HG03439 (cell line): Measurements from ENCODE around the gene PRPF6.

Source experiments
- ATAC-seq: cut with Tn5 transposase; IDR thresholded peaks from one replicate; pipeline ENCODE4 v1.9.1; 2021; ENCODE audit warnings: mild to moderate bottlenecking, moderate library complexity; ENCODE audit not compliant: unreplicated experiment

The PRPF6 gene

GRCh38 chr20:64057628-64058498 lies 76.9 kb downstream of the PRPF6 start:
- no peak for ATAC-seq

- no peak for ATAC-seq
Measured at GRCh38 chr20:64058536-64058935, 77.6 kb downstream of the PRPF6 start.

GRCh38 chr20:64062276-64062595 lies 81.3 kb downstream of the PRPF6 start:
- no peak for ATAC-seq

- ATAC-seq: peak; percentile 65
Measured at GRCh38 chr20:64062596-64063388, 81.9 kb downstream of the PRPF6 start, which contains the start of gene TCEA2. TSS of gene TCEA2 (plus strand) at chr20:64063198. CDS start at chr20:64063313, 115 bp downstream.

GRCh38 chr20:64063389-64064144 lies 82.6 kb downstream of the PRPF6 start:
- no peak for ATAC-seq

- no peak for ATAC-seq
Measured at GRCh38 chr20:64064145-64064698, 83.3 kb downstream of the PRPF6 start.

GRCh38 chr20:64065062-64065973 lies 84.4 kb downstream of the PRPF6 start:
- ATAC-seq: no peak

GRCh38 chr20:64065974-64066343 lies 85.0 kb downstream of the PRPF6 start:
- ATAC-seq: peak; percentile 36

GRCh38 chr20:64067005-64067632 lies 86.2 kb downstream of the PRPF6 start:
- ATAC-seq: no peak

GRCh38 chr20:64067733-64068307 lies 86.9 kb downstream of the PRPF6 start:
- no peak for ATAC-seq

GRCh38 chr20:64068386-64069208 lies 87.7 kb downstream of the PRPF6 start:
- ATAC-seq: no peak

GRCh38 chr20:64069209-64069613 lies 88.3 kb downstream of the PRPF6 start:
- no peak for ATAC-seq

GRCh38 chr20:64069614-64070243 lies 88.8 kb downstream of the PRPF6 start:
- no peak for ATAC-seq

GRCh38 chr20:64070244-64070993 lies 89.5 kb downstream of the PRPF6 start:
- ATAC-seq: no peak

- no peak for ATAC-seq
Measured at GRCh38 chr20:64071341-64072332, 90.7 kb downstream of the PRPF6 start.

- ATAC-seq: no peak
Measured at GRCh38 chr20:64072498-64073063, 91.6 kb downstream of the PRPF6 start.
